ENCODE data around the gene ERGIC1. TPM values are rescaled to one million over a fixed set of nuclear protein-coding genes. Genes with fewer than 3 reads are reported as not detected.

Gene ERGIC1
- total and polyA plus RNA-seq, 2 of the 8 experiments (the other 6 are each of a cell fraction or from before 2014, with no cell fraction given): 95.3 to 106 TPM

DNA sequence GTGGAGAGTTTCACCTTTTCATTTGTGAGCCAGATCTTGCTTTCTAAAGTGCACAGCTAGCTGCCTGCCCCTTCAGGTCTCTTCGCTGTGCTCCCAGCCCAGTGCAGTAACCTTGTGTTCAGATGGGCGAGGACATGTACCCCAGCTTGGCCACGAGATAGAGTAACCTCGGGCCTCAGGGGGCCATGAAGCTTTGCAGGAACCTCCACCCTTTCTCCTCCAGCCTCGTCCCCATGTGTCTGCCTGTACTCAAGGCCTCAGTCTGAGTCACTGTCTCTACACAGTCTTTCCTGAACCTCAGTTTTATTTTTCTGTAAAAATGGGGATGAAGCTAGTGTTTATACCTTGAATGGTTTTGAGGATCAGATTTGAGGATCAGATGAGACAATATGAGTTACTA lies 37.9 kb downstream of the ERGIC1 start:
- H3K9ac ChIP-seq (replicated peaks in 1 of 4; ENCODE audit: extremely low read depth in 1 of 4, low read depth in 3 of 4, low read length in 3 of 4): no peak overlapping the region; a peak in 1 of 7 replicates
- 0 out of 2 replicates have a peak overlapping the region, but pooled peaks have one; percentile 9 for H2BK5ac ChIP-seq (ENCODE audit: low read depth, low read length)
- H3K4ac ChIP-seq (replicated peaks; ENCODE audit: insufficient read length, low read depth, low read length): no peak overlapping the region
- no peak overlapping the region for H2BK12ac ChIP-seq (ENCODE audit: low read depth, low read length)
- no peak overlapping the region for H3K4me2 ChIP-seq (ENCODE audit: insufficient read depth in 1 of 2, low read depth in 2 of 2, low read length in 2 of 2)
- no peak overlapping the region for H3K14ac ChIP-seq (ENCODE audit: insufficient read length)
- no peaks in the 10 kb centered on the region; a peak in 1 of 8 replicates for H3K36me3 ChIP-seq (ENCODE audit: control insufficient read depth in 2 of 4, insufficient read depth in 4 of 4, low read length in 3 of 4)
- H4K20me1 ChIP-seq (replicated peaks in 1 of 2; ENCODE audit: control insufficient read depth in 1 of 2, insufficient read depth in 2 of 2, low read length in 2 of 2): peaks cover 13 to 37% of the 10 kb centered on the region in 2 experiments
- peaks cover 17% of the 10 kb centered on the region for H3K79me1 ChIP-seq (ENCODE audit: low read depth, low read length)
- no peak overlapping the region for H4K5ac ChIP-seq (ENCODE audit: insufficient read length, low read depth, low read length)
- no peaks in the 10 kb centered on the region for H3K27me3 ChIP-seq (replicated peaks in 1 of 4; ENCODE audit: control insufficient read depth in 3 of 4, extremely low read depth in 1 of 4, insufficient read depth in 3 of 4, low read length in 3 of 4)
- H4K8ac ChIP-seq (ENCODE audit: extremely low read depth, insufficient read depth, low read length): no peak overlapping the region
- H2AFZ ChIP-seq (ENCODE audit: low read length): no peak overlapping the region
- FAIRE-seq (no peak), DNase-seq (ENCODE audit: low read depth in 1 of 2, low spot score in 2 of 2) (no peak)
- ChIA-PET POLR2A (ENCODE audit: partially characterized antibody) (interaction anchor here (0.6 to 1.6 kb wide), 4 partner anchors 11 to 132 kb away, joined by 3 to 5 read pairs (median 3); no protein-coding TSS in a partner anchor), CTCF (ENCODE audit: partially characterized antibody) (interaction anchor here (0.6 to 1.9 kb wide), 5 partner anchors 10 to 165 kb away, joined by 3 to 6 read pairs (median 3); no protein-coding TSS in a partner anchor)
- peaks cover 0 to 68% of the 10 kb centered on the region in 2 experiments; a peak in 2 of 4 replicates for H3K79me2 ChIP-seq (ENCODE audit: control insufficient read depth in 1 of 2, insufficient read depth in 2 of 2, low read length in 2 of 2)
- no peaks in the 10 kb centered on the region for H3K9me3 ChIP-seq (ENCODE audit: insufficient read depth in 2 of 2, low read depth in 1 of 2, low read length in 1 of 2)
- WGBS, 2 experiments (ENCODE audit: extremely low coverage in 1 of 2, insufficient coverage in 1 of 2, insufficient read length in 1 of 2, insufficient replicate concordance in 2 of 2, low coverage in 1 of 2, low lambda C conversion rate in 2 of 2, missing lambda C conversion rate in 1 of 2): 78% methylated on average over 5 of the region's 5 CpGs; no CpG with 5 or more reads in 1 of the 2 experiments
- H2BK20ac ChIP-seq (ENCODE audit: low read length): no peak overlapping the region
- H3K23ac ChIP-seq (ENCODE audit: insufficient read length): no peak overlapping the region
- H4K91ac ChIP-seq (replicated peaks; ENCODE audit: insufficient read length, low read length): no peak overlapping the region
- H3K56ac ChIP-seq (replicated peaks; ENCODE audit: insufficient read length, low read depth, low read length): no peak overlapping the region
- H2BK15ac ChIP-seq (ENCODE audit: low read length): no peak overlapping the region
- H2BK120ac ChIP-seq (replicated peaks; ENCODE audit: low read depth, low read length): no peak overlapping the region
- no peaks in the 10 kb centered on the region for H3K23me2 ChIP-seq (ENCODE audit: low read depth, low read length)
- no peak overlapping the region for H3K4me3 ChIP-seq (ENCODE audit: extremely low read depth in 1 of 4, insufficient read depth in 2 of 4, low read depth in 3 of 4, low read length in 4 of 4)
- H3K18ac ChIP-seq (ENCODE audit: extremely low read depth, low read length): no peak overlapping the region
- no peak overlapping the region for H3K27ac ChIP-seq (ENCODE audit: low read depth, low read length)
- peaks cover 8 to 39% (median 28%) of the 10 kb centered on the region in 4 experiments for H3K4me1 ChIP-seq (replicated peaks in 1 of 4; ENCODE audit: control insufficient read depth in 3 of 4, insufficient read depth in 4 of 4, low read length in 3 of 4)
- H2AK5ac ChIP-seq (ENCODE audit: low read depth, low read length): no peak overlapping the region
- TF ChIP-seq POLR2AphosphoS5 (IDR thresholded peaks at IDR 0.05; ENCODE audit: low read depth, low read length): no peak
- TF ChIP-seq EP300 (IDR thresholded peaks at IDR 0.05; ENCODE audit: borderline replicate concordance in 1 of 2, low read depth in 2 of 2, low read length in 2 of 2): no peak
- no peak for TF ChIP-seq GTF2F1 (IDR thresholded peaks at IDR 0.05; ENCODE audit: borderline replicate concordance, low read depth, low read length)
- TF ChIP-seq RXRA (IDR thresholded peaks at IDR 0.05; ENCODE audit: insufficient read depth, low read depth, low read length): no peak
- TF ChIP-seq RAD21 (IDR thresholded peaks at IDR 0.05 in 1 of 2, conservative IDR thresholded peaks at IDR 0.05 in 1 of 2; ENCODE audit: low read depth in 2 of 2, low read length in 2 of 2): no peak
- no peak for TF ChIP-seq CHD1 (IDR thresholded peaks at IDR 0.05; ENCODE audit: low read depth, low read length)
- TF ChIP-seq KDM5A (IDR thresholded peaks at IDR 0.05; ENCODE audit: low read length): no peak
- no peak for TF ChIP-seq HDAC6 (IDR thresholded peaks at IDR 0.05; ENCODE audit: low read depth, low read length)
- TF ChIP-seq, protein P1, sequence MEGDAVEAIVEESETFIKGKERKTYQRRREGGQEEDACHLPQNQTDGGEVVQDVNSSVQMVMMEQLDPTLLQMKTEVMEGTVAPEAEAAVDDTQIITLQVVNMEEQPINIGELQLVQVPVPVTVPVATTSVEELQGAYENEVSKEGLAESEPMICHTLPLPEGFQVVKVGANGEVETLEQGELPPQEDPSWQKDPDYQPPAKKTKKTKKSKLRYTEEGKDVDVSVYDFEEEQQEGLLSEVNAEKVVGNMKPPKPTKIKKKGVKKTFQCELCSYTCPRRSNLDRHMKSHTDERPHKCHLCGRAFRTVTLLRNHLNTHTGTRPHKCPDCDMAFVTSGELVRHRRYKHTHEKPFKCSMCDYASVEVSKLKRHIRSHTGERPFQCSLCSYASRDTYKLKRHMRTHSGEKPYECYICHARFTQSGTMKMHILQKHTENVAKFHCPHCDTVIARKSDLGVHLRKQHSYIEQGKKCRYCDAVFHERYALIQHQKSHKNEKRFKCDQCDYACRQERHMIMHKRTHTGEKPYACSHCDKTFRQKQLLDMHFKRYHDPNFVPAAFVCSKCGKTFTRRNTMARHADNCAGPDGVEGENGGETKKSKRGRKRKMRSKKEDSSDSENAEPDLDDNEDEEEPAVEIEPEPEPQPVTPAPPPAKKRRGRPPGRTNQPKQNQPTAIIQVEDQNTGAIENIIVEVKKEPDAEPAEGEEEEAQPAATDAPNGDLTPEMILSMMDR (IDR thresholded peaks at IDR 0.05; ENCODE audit: control extremely low read depth in 1 of 3, insufficient read depth in 1 of 3, low read depth in 1 of 3, low read length in 3 of 3): no peak
- no peak for TF ChIP-seq KDM1A (IDR thresholded peaks at IDR 0.05; ENCODE audit: borderline replicate concordance, low read length)
